NCI-H460 (cell line): Measurements from ENCODE around the gene FAN1. TPM values are rescaled to one million over a fixed set of nuclear protein-coding genes. Genes with fewer than 3 reads are reported as not detected.
"Not testable (repeated sequence)": the region's sequence is repeated elsewhere in the genome, so short reads cannot be mapped to it uniquely, and the experiment has no call there.

Source experiments
- DNase-seq: peaks from one replicate; pipeline ENCODE4 v3.0.0-alpha.2; 2016; ENCODE audit warnings: low read depth; ENCODE audit errors: extremely low read depth
- polyA plus RNA-seq: library from polyadenylated mRNA; depleted of rRNA; stranded (reverse); fragments of >200 nt; gene quantifications from 2 replicates; pipeline ENCODE4 v1.2.3, GENCODE V29; 2014; cell fraction: nucleus; rRNA removed
- total RNA-seq: library from RNA; depleted of rRNA; stranded (reverse); fragments of >200 nt; shearing (Covaris generic); gene quantifications from 2 replicates; pipeline ENCODE4 v1.2.3, GENCODE V29; 2014; rRNA removed

Gene FAN1
- 13.3 and 16.3 TPM in 2 replicates for total RNA-seq
- 50.4 and 64.1 TPM in 2 replicates for polyA plus RNA-seq

GRCh38 chr15:30903497-30904187, at the start of gene FAN1:
FAN1 (plus strand) TSS chr15:30903915; CDS start chr15:30904664, 749 bp downstream.
- peak; percentile 68 for DNase-seq

DNA sequence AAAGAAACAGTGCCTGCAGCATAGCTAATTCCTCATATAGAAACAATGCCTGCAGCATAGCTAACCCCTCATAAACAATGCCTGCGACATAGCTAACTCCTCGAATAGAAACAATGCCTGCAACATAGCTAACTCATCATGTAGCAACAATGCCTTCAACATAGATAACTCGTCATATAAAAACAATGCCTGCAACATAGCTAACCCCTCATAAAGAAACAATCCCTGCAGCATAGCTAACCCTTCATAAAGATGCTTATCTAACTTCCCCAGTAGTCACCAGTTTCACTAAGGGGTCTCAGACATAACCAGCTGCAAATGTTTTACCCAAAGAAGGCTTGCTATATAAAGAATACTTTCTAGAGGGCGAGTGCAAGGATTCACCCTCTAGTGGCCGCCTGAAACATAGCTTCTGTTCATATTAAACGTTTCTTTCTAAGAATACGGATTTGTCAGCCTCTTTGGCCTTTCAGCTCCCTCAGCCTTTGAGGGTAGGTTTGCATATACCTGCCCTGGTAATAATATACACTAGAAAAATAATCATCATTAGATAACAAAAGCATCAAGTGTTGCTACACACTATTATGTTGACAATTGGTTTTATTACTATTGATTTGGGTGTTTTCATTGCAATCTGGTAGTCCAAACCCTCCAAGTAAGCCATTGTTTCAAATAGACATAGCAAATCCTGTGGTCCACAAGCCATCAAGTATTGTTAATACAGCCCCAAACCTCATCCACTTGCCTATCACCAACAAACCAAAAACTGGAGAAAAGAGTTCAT, 44.4 kb upstream of the FAN1 start:
- DNase-seq = no peak

DNA sequence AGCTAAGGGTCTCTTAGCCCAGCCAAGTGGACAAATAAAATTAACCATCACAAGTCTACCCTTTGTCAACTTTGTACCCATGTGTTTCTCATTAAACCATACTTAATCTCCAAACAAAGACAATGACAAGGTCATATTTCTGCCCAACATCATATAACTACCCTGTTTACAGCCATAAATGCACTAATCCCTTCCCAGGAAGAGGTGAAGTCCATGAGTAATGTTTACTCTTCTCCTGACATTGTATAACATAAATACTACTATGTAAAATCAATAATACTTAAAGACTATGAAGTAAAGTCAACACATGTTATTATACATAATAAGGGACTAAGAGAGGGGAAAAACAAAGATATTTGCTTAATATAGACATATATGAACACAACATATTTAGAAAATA, 38.5 kb upstream of the FAN1 start:
- DNase-seq = no peak

- DNase-seq = no peak
Measured at GRCh38 chr15:30870681-30871080, 33.0 kb upstream of the FAN1 start.

GRCh38 chr15:30872341-30872748, 31.4 kb upstream of the FAN1 start:
- DNase-seq = no peak

GRCh38 chr15:30877070-30877469, 26.6 kb upstream of the FAN1 start:
- no peak for DNase-seq

- DNase-seq = no peak
Measured at GRCh38 chr15:30878515-30878914, 25.2 kb upstream of the FAN1 start.

- DNase-seq = no peak
Measured at GRCh38 chr15:30882849-30883433, 20.8 kb upstream of the FAN1 start.

DNA sequence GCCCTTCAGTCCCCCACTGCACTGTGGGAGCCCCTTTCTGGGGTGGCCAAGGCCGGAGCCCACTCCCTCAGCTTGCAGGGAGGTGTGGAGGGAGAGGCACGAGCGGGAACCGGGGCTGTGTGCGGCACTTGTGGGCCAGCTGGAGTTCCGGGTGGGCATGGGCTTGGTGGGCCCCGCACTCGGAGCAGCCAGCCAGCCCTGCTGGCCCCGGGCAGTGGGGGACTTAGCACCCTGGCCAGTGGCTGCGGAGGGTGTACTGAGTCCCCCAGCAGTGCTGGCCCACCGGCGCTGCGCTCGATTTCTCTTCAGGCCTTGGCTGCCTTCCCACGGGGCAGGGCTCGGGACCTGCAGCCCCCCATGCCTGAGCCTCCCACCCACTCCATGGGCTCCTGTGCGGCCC, 20.0 kb upstream of the FAN1 start:
- DNase-seq = not testable (repeated sequence)

- DNase-seq = no peak
Measured at GRCh38 chr15:30885814-30886213, 17.9 kb upstream of the FAN1 start.

GRCh38 chr15:30889196-30889595, 14.5 kb upstream of the FAN1 start:
- DNase-seq = no peak

DNA sequence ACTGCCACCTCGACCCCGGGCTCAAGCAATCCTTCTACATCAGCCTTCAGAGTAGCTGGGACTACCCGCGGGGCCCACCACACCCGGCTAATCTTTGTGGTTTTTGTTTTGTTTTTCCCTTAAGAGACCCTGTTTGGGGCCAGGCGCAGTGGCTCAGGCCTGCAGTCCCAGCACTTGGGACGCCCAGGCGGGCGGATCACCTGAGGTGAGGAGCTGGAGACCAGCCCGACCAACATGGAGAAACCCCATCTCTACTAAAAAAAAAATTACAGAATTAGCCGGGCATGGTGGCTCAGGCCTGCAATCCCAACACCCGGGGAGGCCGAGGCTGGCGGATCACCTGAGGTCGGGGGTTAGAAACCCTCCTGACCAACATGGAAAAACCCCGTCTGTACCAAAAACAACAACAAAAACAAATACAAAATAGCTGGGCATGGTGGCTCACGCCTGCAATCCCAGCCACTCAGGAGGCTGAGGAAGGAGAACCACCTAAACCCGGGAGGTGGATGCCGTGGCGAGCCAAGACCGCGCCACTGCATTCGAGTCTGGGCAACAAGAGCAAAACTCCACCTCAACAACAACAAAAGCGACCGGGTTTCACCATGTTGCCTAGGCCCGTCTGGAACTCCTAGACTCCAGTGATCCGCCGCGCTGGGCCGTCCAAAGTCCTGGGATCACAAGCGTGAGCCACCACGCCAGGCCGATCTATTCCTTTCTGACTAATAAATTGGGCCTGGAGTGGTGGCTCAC, 8.1 kb upstream of the FAN1 start:
- no peak for DNase-seq

DNA sequence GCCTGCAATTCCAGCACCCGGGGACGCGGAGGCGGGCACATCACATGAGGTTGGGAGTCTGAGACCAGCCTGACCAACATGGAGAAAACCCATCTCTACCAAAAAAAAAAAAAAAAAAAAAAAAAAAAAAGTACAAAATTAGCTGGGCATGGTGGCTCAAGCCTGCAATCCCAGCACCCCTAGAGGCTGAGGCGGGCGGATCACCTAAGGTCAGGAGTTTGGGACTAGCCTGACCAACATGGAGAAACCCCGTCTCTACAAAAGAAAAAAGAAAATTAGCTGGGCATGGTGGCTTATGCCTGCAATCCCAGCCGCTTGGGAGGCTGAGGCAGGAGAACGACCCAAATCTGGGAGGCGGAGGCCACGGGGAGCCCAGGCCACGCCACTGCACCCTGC, 7.5 kb upstream of the FAN1 start:
- no peak for DNase-seq

DNA sequence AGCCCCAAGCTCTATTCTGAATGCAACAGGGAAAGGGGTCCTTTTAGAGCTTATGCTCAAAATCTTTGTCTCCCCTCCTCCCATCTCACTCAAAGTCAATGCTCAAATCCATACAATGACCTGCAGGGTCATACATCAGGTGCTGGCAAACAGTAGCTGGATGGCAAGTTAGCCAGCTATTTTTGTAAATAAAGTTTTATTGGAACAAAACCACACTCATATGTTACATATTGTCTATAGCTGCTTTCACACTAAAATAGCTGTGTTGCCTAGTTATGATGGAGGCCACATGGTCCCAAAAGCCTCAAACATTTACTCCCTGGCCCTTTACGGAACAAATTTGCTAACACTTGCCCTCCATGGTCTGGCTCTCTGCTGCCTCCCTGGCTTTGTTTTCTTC, 1.8 kb upstream of the FAN1 start:
- DNase-seq = no peak

- DNase-seq = no peak
Measured at GRCh38 chr15:30904812-30905211, 1.1 kb downstream of the FAN1 start.

DNA sequence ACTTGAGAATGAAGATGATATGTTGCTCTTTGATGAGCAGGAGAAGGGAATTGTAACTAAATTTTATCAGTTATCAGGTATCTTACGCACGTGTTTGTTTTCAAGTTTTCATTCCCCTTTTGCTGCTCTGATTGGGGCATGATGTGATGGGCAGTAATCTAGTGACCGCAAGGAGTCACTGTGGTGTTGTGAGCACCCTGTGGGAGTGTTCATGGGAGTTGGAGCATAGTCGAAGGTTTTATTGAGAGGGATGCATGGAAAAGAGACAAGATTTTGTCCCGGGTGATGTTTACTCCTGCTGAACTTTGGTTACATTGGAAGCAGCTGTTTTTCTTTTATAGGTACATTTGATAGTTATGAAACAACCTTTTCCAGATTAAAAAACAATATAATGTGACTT, 2.1 kb downstream of the FAN1 start:
- DNase-seq = no peak

DNA sequence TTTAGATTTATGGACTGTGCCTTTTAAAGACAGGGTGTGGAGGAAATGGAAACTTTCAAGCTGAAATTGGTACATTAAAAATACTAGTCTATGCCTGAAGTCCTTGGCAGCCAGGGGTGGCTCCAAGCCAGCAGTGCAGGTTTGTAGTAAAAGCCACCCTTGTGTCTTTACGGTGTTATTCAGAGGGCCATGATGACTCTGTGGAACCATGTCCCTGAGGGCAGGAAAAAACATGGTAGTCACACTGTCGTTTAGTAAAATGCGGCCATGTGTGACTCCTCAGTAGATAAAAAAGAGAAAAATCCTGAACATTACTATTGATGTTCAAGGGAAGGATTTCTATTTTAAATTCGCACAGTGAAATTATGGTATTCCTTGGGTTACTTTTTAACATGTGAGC, 2.7 kb downstream of the FAN1 start:
- no peak for DNase-seq

- no peak for DNase-seq
Measured at GRCh38 chr15:30913761-30914160, 10.0 kb downstream of the FAN1 start.

- no peak for DNase-seq
Measured at GRCh38 chr15:30917013-30917412, 13.3 kb downstream of the FAN1 start.

GRCh38 chr15:30917675-30918074, 14.0 kb downstream of the FAN1 start:
- DNase-seq = no peak

GRCh38 chr15:30918366-30918765, 14.7 kb downstream of the FAN1 start:
- DNase-seq = no peak
